LNCaP clone FGC (cell line): Measurements from ENCODE around the gene PPP1R7.

Source experiments
- DNase-seq: peaks from one replicate; pipeline ENCODE4 v3.0.0-alpha.2; 2011; ENCODE audit warnings: low read depth
- H3K4me3 ChIP-seq: 2 replicates; pipeline ENCODE4 v1.5.1; 2011; ENCODE audit warnings: mild to moderate bottlenecking, low read depth, low read length, control low read depth
- TF ChIP-seq, protein P1 (sequence below): IDR thresholded peaks from 2 replicates; pipeline ENCODE4 v1.5.1; 2012; ENCODE audit warnings: mild to moderate bottlenecking; ENCODE audit not compliant: control insufficient read depth, insufficient read depth; ENCODE audit errors: extremely low read depth

PPP1R7 gene

DNA sequence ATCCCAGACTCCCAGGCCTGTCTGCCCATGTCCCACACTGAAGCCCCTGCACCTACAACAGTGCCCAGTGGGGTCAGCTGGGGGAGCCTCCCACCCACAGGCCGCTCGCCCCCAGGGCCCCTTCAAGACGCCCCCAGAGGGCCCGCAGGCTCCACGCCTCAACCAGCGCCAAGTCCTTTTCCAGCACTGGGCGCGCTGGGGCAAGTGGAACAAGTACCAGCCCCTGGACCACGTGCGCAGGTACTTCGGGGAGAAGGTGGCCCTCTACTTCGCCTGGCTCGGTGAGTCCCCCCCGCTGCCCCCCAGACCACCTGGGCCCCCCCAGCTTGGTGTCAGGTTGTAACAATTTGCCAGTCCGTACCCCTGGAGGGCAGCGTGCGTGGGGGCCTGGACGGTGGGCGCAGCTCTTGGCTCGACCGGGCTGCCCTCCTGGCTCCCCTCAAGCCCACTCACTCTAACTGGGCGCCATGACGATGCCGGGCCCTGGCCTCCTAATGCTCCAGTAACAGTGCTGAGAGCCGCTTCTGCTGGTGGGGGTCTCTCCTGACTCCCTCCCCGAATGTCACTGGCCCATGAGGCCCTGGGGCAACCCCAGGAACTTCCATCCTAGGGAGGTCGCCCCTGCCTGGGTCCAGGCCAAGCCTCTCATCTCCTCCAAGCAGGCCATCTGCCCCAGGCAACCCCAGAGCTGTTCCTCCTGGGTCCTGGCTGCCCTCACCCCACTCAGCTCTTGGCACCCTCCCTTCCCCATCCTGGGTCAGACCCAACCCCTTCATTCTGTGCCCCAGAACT lies 53.1 kb downstream of the PPP1R7 start:
- TF ChIP-seq, protein P1, sequence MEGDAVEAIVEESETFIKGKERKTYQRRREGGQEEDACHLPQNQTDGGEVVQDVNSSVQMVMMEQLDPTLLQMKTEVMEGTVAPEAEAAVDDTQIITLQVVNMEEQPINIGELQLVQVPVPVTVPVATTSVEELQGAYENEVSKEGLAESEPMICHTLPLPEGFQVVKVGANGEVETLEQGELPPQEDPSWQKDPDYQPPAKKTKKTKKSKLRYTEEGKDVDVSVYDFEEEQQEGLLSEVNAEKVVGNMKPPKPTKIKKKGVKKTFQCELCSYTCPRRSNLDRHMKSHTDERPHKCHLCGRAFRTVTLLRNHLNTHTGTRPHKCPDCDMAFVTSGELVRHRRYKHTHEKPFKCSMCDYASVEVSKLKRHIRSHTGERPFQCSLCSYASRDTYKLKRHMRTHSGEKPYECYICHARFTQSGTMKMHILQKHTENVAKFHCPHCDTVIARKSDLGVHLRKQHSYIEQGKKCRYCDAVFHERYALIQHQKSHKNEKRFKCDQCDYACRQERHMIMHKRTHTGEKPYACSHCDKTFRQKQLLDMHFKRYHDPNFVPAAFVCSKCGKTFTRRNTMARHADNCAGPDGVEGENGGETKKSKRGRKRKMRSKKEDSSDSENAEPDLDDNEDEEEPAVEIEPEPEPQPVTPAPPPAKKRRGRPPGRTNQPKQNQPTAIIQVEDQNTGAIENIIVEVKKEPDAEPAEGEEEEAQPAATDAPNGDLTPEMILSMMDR, result no peak
- H3K4me3 ChIP-seq, result no peak overlapping the region
- no peak for DNase-seq

DNA sequence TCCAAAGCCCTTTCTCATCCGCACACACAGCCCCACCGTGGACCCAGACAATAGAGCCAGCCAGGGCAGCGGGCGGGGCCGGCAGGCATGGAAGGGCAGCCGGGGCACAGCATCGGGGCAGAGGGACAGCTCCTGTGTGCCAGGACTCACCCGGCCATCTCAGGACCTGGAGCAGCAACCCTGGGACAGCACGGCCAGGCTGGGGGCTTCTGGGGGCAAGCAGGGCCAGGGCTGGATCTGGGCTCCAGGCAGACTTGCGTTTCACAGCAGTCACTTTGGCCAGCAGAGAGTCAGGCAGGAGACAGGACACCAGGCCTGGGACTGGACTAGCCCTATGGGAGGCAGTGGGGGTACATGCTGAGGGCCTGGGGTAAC lies 53.7 kb downstream of the PPP1R7 start:
- no peak for DNase-seq
- TF ChIP-seq, protein P1, result no peak
- H3K4me3 ChIP-seq, result no peak overlapping the region

DNA sequence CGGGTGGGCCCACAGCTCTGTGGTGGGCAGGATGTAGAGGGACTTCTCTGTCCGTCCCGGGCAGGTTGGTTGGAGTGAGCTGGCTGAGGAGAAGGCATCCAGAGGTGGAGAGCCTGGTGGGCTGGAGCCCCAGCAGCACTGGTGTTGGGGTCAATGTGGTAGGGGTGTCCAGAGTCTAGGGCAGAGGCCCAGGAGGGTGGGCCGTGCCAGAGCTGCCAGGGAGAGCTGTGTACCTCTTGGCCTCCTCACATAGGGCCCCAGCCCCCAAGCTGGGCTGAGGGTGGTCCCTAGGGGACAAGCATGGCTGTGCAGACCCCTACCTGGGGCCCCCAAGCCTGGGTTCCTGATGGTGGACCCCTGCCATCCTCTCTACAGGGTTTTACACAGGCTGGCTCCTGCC lies 54.2 kb downstream of the PPP1R7 start:
- H3K4me3 ChIP-seq, result no peak overlapping the region
- TF ChIP-seq, protein P1, result no peak

DNA sequence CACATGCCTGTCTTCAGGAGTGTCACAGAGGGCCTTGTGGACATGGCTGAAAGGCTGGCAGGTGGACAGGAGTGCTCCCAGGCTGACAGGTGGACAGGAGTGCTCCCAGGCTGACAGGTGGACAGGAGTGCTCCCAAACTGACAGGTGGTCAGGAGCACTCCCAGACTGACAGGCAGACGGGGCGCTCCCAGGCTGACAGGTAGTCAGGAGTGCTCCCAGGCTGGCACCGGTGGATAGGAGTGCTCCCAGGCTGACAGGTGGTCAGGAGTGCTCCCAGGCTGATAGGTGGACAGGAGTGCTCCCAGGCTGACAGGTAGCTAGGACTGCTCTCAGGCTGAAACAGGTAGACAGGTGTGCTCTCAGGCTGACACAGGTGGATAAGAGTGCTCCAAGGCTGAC lies 54.8 kb downstream of the PPP1R7 start:
- TF ChIP-seq, protein P1, result no peak
- H3K4me3 ChIP-seq, result no peak overlapping the region
- no peak for DNase-seq

More for the DNA sequence above, 54.2 kb downstream of the PPP1R7 start:
- DNase-seq, result no peak

DNA sequence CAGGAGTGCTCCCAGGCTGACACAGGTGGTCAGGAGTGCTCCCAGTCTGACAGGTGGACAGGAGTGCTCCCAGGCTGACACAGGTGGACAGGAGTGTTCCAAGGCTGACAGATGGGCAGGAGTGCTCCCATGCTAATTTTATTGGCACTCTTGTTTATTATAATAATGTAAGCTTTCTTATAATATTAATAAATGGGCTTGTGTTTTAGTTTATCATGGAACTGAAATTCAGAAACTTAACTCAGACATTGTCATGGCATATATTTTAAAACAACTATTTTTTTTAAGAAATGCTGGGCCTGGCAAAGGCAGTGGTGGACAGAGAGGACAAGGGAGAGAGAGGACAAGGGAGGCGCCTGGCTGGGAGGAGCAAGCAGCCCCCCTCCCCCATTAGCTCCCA lies 56.9 kb downstream of the PPP1R7 start:
- no peak for DNase-seq
- TF ChIP-seq, protein P1, result no peak
- H3K4me3 ChIP-seq, result no peak overlapping the region

DNA sequence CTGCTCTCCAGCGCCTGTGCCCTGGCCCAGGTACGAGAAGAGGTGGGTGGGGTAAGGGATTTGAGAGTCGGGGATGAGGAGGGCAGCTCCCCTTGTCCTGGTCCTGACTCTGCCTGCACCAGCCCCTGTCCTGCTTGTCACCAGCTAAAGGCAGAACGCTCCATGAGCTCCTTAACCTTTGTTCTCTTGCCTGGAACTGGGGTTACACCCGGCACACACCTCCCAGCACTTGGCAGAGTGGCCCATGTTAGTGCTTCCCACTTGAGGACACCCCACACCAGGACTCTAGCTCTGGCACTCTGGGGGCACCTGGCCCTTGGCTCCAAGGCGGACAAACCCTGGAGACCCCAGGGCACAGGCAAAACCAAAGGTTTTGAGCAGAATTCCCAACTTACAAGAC lies 57.4 kb downstream of the PPP1R7 start:
- DNase-seq, result no peak
- no peak overlapping the region for H3K4me3 ChIP-seq
- TF ChIP-seq, protein P1, result no peak

DNA sequence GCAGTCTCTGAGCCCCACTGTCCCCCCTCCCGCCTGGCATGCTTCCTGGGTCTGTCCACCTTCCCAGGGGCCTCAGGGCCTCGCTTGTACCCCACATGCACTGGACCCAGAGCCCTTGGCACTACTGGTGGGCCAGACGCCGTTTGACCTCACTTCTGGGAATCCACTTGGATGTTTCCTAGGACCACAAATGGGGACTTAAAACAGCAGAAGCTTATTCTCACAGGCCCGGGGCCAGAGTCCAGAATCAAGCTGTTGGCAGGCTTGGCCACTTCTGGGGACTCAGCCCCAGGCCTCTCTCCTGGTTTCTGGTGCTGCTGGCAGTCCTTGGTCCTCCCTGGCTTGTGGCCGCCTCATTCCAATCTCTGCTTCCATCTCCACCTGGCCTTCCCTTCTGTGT lies 57.8 kb downstream of the PPP1R7 start:
- TF ChIP-seq, protein P1, result no peak
- no peak overlapping the region for H3K4me3 ChIP-seq
- DNase-seq, result no peak
